H9 (cell line): ENCODE data around the gene FGF3. TPM values are rescaled to one million over a fixed set of nuclear protein-coding genes. Genes with fewer than 3 reads are reported as not detected.

Source experiments
- DNase-seq: peaks from one replicate; pipeline ENCODE4 v3.0.0-alpha.2; 2017
- H2AFZ ChIP-seq: one replicate; pipeline ENCODE4 v1.6.1; 2013; ENCODE audit warnings: mild to moderate bottlenecking, low read length, control low read depth, moderate library complexity
- H2AK5ac ChIP-seq: 2 replicates; pipeline ENCODE4 v1.6.1; 2013; ENCODE audit warnings: low read length, control low read depth, mixed read lengths; ENCODE audit not compliant: insufficient read length
- H2BK120ac ChIP-seq: one replicate; pipeline ENCODE4 v1.6.1; 2013; ENCODE audit warnings: low read depth, mild to moderate bottlenecking, low read length, control low read depth, inconsistent platforms; ENCODE audit not compliant: poor library complexity, severe bottlenecking
- H2BK12ac ChIP-seq: 2 replicates; pipeline ENCODE4 v1.6.1; 2013; ENCODE audit warnings: low read length, control low read depth, mixed read lengths, low read depth; ENCODE audit not compliant: insufficient read length
- H2BK15ac ChIP-seq: 2 replicates; pipeline ENCODE4 v1.6.1; 2013; ENCODE audit warnings: low read depth, low read length, control low read depth
- H2BK20ac ChIP-seq: one replicate; pipeline ENCODE4 v1.6.1; 2013; ENCODE audit warnings: low read depth, mild to moderate bottlenecking, low read length, control low read depth, inconsistent platforms; ENCODE audit not compliant: poor library complexity, severe bottlenecking
- H2BK5ac ChIP-seq: 2 replicates; pipeline ENCODE4 v1.6.1; 2013; ENCODE audit warnings: low read length, control low read depth, mixed read lengths; ENCODE audit not compliant: insufficient read length
- H3K14ac ChIP-seq: 2 replicates; pipeline ENCODE4 v1.6.1; 2013; ENCODE audit warnings: low read length, control low read depth; ENCODE audit not compliant: insufficient read depth
- H3K18ac ChIP-seq: 2 replicates; pipeline ENCODE4 v1.6.1; 2013; ENCODE audit warnings: low read depth, mild to moderate bottlenecking, mixed read lengths, low read length, control low read depth; ENCODE audit not compliant: insufficient read length
- H3K23ac ChIP-seq: 2 replicates; pipeline ENCODE4 v1.6.1; 2013; ENCODE audit warnings: low read length, control low read depth, mixed read lengths, low read depth; ENCODE audit not compliant: insufficient read length
- H3K23me2 ChIP-seq: 2 replicates; pipeline ENCODE4 v1.6.1; 2013; ENCODE audit warnings: low read depth, mild to moderate bottlenecking, mixed read lengths, low read length, control low read depth; ENCODE audit not compliant: insufficient read length, poor library complexity, severe bottlenecking
- H3K27ac ChIP-seq: 2 replicates; pipeline ENCODE4 v1.5.1; 2013; ENCODE audit warnings: low read length, control low read depth, mixed read lengths, low read depth; ENCODE audit not compliant: insufficient read length
- H3K27me3 ChIP-seq: 2 replicates; pipeline ENCODE4 v1.6.1; 2013; ENCODE audit warnings: low read length, control low read depth, inconsistent platforms; ENCODE audit not compliant: insufficient read depth
- H3K4ac ChIP-seq: 2 replicates; pipeline ENCODE4 v1.6.1; 2013; ENCODE audit warnings: low read depth, mild to moderate bottlenecking, control low read depth, inconsistent platforms, low read length, moderate library complexity
- H3K4me1 ChIP-seq: 2 replicates; pipeline ENCODE4 v1.6.1; 2013; ENCODE audit warnings: low read length, control low read depth, inconsistent platforms; ENCODE audit not compliant: insufficient read depth
- H3K4me2 ChIP-seq: 2 replicates; pipeline ENCODE4 v1.6.1; 2013; ENCODE audit warnings: low read length, control low read depth, mixed read lengths; ENCODE audit not compliant: insufficient read length, insufficient read depth
- H3K56ac ChIP-seq: 2 replicates; pipeline ENCODE4 v1.6.1; 2013; ENCODE audit warnings: low read depth, mild to moderate bottlenecking, mixed read lengths, low read length, control low read depth; ENCODE audit not compliant: insufficient read length
- H3K79me1 ChIP-seq: 2 replicates; pipeline ENCODE4 v1.6.1; 2013; ENCODE audit warnings: low read depth, mild to moderate bottlenecking, moderate library complexity, low read length, control low read depth, inconsistent platforms; ENCODE audit not compliant: insufficient read depth, poor library complexity, severe bottlenecking
- H3K79me2 ChIP-seq: 2 replicates; pipeline ENCODE4 v1.6.1; 2013; ENCODE audit warnings: low read length, control low read depth, inconsistent platforms; ENCODE audit not compliant: insufficient read depth
- H3K9ac ChIP-seq: 2 replicates; pipeline ENCODE4 v1.6.1; 2013; ENCODE audit warnings: low read length, control low read depth, mixed read lengths; ENCODE audit not compliant: insufficient read length; ENCODE audit errors: extremely low read depth
- H3K9me3 ChIP-seq: one replicate; pipeline ENCODE4 v1.6.1; 2013; ENCODE audit warnings: low read depth, low read length, inconsistent platforms; ENCODE audit not compliant: control insufficient read depth
- H3T11ph ChIP-seq: one replicate; pipeline ENCODE4 v1.6.1; 2013; ENCODE audit warnings: mild to moderate bottlenecking, low read length, control low read depth, inconsistent platforms
- H4K20me1 ChIP-seq: one replicate; pipeline ENCODE4 v1.6.1; 2013; ENCODE audit not compliant: control insufficient read depth, insufficient read length, insufficient read depth
- H4K5ac ChIP-seq: 2 replicates; pipeline ENCODE4 v1.6.1; 2013; ENCODE audit warnings: low read depth, mild to moderate bottlenecking, mixed read lengths, low read length, control low read depth; ENCODE audit not compliant: insufficient read length
- H4K8ac ChIP-seq: replicated peaks from 2 replicates; pipeline ENCODE4 v1.6.1; 2013; ENCODE audit warnings: low read length, control low read depth, mixed read lengths, low read depth; ENCODE audit not compliant: insufficient read length
- H4K91ac ChIP-seq: 2 replicates; pipeline ENCODE4 v1.6.1; 2013; ENCODE audit warnings: low read depth, mild to moderate bottlenecking, moderate library complexity, mixed read lengths, low read length, control low read depth; ENCODE audit not compliant: insufficient read length
- H3K27ac Mint-ChIP-seq, 3 experiments: 2 replicates in 2 of 3; 3 replicates in 1 of 3; pipeline ENCODE4 v1.8.0; 2020 to 2021; ENCODE audit warnings: mixed read lengths in 3 of 3, mild to moderate bottlenecking in 1 of 3, moderate library complexity in 1 of 3
- H3K27me3 Mint-ChIP-seq: 2 replicates; pipeline ENCODE4 v1.8.0; 2021; ENCODE audit warnings: low read depth, mild to moderate bottlenecking, moderate library complexity, mixed read lengths
- H3K36me3 Mint-ChIP-seq, 3 experiments: 2 replicates in 2 of 3; 3 replicates in 1 of 3; pipeline ENCODE4 v1.8.0; 2020 to 2021; ENCODE audit warnings: low read depth in 3 of 3, mixed read lengths in 3 of 3; ENCODE audit not compliant: insufficient read depth in 1 of 3
- H3K4me1 Mint-ChIP-seq, 2 experiments: 2 replicates each; pipeline ENCODE4 v1.8.0; 2020; ENCODE audit warnings: mixed read lengths in 2 of 2
- H3K4me3 Mint-ChIP-seq, 2 experiments: 2 replicates in 1 of 2; 3 replicates in 1 of 2; pipeline ENCODE4 v1.8.0; 2020 to 2021; ENCODE audit warnings: mild to moderate bottlenecking in 2 of 2, mixed read lengths in 2 of 2, moderate library complexity in 1 of 2
- H3K9me3 Mint-ChIP-seq, 2 experiments: 2 replicates in 1 of 2; 3 replicates in 1 of 2; pipeline ENCODE4 v1.8.0; 2020; ENCODE audit warnings: mild to moderate bottlenecking in 2 of 2, mixed read lengths in 2 of 2, moderate library complexity in 1 of 2
- WGBS: extraction: QIAGEN DNeasy Blood & Tissue Kit; methylation state at CpG from one replicate; pipeline ENCODE4 v1.1.7; 2013; ENCODE audit warnings: missing lambda C conversion rate, low lambda C conversion rate, mixed read lengths; ENCODE audit not compliant: insufficient read length; ENCODE audit errors: extremely low coverage; 5-methylcytosine and 5-hydroxymethylcytosine counted together
- total RNA-seq: library from RNA; stranded (reverse); gene quantifications from 2 replicates; pipeline ENCODE4 v1.2.1, GENCODE V29; 2021
- TF ChIP-seq, protein P1 (sequence below): fragments of 200-600 bp; sonication (generic); conservative IDR thresholded peaks from 3 replicates; pipeline ENCODE4 v1.8.0; 2021; ENCODE audit warnings: antibody characterized with exemption, mild to moderate bottlenecking

The FGF3 gene
- total RNA-seq, 1 experiment from 2014 or later: not detected

DNA sequence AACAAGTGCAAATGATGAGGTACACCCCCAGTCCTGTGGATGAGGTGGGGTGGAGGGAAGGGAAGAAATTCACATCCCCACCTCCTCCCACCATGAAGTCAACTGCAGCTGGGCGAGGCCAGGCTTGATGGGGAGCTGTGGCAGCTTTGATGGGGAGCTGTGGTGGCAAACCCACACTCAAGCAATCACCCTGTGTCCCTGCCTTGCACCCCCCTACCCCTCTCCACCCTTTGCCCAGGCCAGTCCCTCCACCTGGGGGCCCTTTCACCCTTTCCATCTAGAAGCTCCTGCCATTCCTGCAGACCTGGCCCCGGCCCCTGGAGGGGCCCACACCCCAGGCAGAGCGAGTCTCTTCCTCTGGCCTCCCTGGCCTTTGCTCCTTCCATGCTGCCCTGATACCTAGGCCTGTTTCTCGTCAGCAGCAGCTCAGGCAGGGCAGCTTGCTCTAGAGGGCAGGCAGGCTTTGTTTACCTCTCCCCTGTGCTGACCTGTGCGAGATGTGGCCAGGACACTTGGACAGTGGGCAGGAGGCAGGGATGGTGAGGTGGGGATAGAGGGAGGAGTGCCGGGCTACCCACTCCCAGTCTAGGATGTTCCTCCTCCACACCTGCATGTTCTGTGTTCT lies 4.5 kb upstream of the FGF3 start:
- no peak overlapping the region for H2AK5ac ChIP-seq
- no peak overlapping the region for H3K4me3 Mint-ChIP-seq
- H3K4me1 ChIP-seq: no peaks in the 10 kb centered on the region
- no peak overlapping the region; the same call in 1 of the 2 replicates for H3K14ac ChIP-seq
- no peaks in the 10 kb centered on the region for H3K23me2 ChIP-seq
- H3K4me1 Mint-ChIP-seq: peaks cover 12 to 15% of the 10 kb centered on the region in 2 experiments
- no peaks in the 10 kb centered on the region for H3K9me3 ChIP-seq
- H3K18ac ChIP-seq: no peak overlapping the region
- no peaks in the 10 kb centered on the region for H4K20me1 ChIP-seq
- H3K56ac ChIP-seq: no peak overlapping the region
- DNase-seq: no peak
- H3K79me1 ChIP-seq: no peaks in the 10 kb centered on the region
- no peak overlapping the region for H3K9ac ChIP-seq
- H3K23ac ChIP-seq: no peak overlapping the region
- no peak overlapping the region for H4K8ac ChIP-seq
- H3K27ac Mint-ChIP-seq: no peak overlapping the region
- H2BK15ac ChIP-seq: no peak overlapping the region
- no peak overlapping the region for H2BK5ac ChIP-seq
- H3K9me3 Mint-ChIP-seq: no peaks in the 10 kb centered on the region; a peak in 1 of 5 replicates
- no peak overlapping the region for H3K4ac ChIP-seq
- H3K27me3 Mint-ChIP-seq: peaks cover 76% of the 10 kb centered on the region
- H4K5ac ChIP-seq: no peak overlapping the region
- no peak overlapping the region for H2BK12ac ChIP-seq
- no peaks in the 10 kb centered on the region for H3K79me2 ChIP-seq
- no peak overlapping the region for H3T11ph ChIP-seq
- no peak overlapping the region for H2BK120ac ChIP-seq
- H3K4me2 ChIP-seq: no peak overlapping the region
- TF ChIP-seq, protein P1, sequence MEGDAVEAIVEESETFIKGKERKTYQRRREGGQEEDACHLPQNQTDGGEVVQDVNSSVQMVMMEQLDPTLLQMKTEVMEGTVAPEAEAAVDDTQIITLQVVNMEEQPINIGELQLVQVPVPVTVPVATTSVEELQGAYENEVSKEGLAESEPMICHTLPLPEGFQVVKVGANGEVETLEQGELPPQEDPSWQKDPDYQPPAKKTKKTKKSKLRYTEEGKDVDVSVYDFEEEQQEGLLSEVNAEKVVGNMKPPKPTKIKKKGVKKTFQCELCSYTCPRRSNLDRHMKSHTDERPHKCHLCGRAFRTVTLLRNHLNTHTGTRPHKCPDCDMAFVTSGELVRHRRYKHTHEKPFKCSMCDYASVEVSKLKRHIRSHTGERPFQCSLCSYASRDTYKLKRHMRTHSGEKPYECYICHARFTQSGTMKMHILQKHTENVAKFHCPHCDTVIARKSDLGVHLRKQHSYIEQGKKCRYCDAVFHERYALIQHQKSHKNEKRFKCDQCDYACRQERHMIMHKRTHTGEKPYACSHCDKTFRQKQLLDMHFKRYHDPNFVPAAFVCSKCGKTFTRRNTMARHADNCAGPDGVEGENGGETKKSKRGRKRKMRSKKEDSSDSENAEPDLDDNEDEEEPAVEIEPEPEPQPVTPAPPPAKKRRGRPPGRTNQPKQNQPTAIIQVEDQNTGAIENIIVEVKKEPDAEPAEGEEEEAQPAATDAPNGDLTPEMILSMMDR: no peak
- no CpG with 5 or more reads among the region's 6 CpGs for WGBS
- no peaks in the 10 kb centered on the region for H3K36me3 Mint-ChIP-seq
- H3K27me3 ChIP-seq: peaks cover 22% of the 10 kb centered on the region
- no peak overlapping the region for H3K27ac ChIP-seq
- H2BK20ac ChIP-seq: no peak overlapping the region
- H4K91ac ChIP-seq: no peak overlapping the region
- no peak overlapping the region for H2AFZ ChIP-seq
